Right lobe of liver (tissue), 6 donors: ENCODE data around the gene WDPCP. TPM values are rescaled to one million over a fixed set of nuclear protein-coding genes. Genes with fewer than 3 reads are reported as not detected.

Experiments used
- ATAC-seq, 4 donors: fragments of 200-7000 bp; cut with Tn5 transposase; one replicate each; pipeline ENCODE4 v1.9.1; 2020; ENCODE audit warnings: mild to moderate bottlenecking in 4 of 4, moderate library complexity in 4 of 4
- DNase-seq, 3 donors: peaks; one replicate each; pipeline ENCODE4 v3.0.0-alpha.2; 2020
- H3K27ac ChIP-seq, 3 donors: fragments of 200-600 bp; one replicate each; pipeline ENCODE4 v1.8.0; 2022
- H3K27me3 ChIP-seq, 2 donors: fragments of 200-600 bp; one replicate each; pipeline ENCODE4 v1.8.0; 2022
- H3K36me3 ChIP-seq, 4 donors: fragments of 200-600 bp; sonication (generic) in 1 of 4; one replicate each; pipeline versions ENCODE4 v1.5.1 to v1.8.0; 2017 to 2022; ENCODE audit warnings: control low read depth in 1 of 4
- H3K4me1 ChIP-seq, 4 donors: fragments of 200-600 bp; sonication (generic) in 1 of 4; one replicate each; pipeline versions ENCODE4 v1.5.1 to v1.8.0; 2017 to 2022; ENCODE audit warnings: control low read depth in 1 of 4
- H3K4me3 ChIP-seq, 3 donors: fragments of 200-600 bp; one replicate each; pipeline ENCODE4 v1.8.0; 2022
- H3K9me3 ChIP-seq, 4 donors: fragments of 200-600 bp; sonication (generic) in 1 of 4; one replicate each; pipeline versions ENCODE4 v1.5.1 to v1.8.0; 2017 to 2022; ENCODE audit warnings: control low read depth in 1 of 4
- POLR2A ChIP-seq: fragments of 450-650 bp; IDR thresholded peaks from one replicate; pipeline ENCODE4 v1.6.1; 2017; ENCODE audit warnings: antibody characterized with exemption, mild to moderate bottlenecking
- WGBS: methylation state at CpG from one replicate; pipeline ENCODE4 v1.1.6; 2018; ENCODE audit warnings: low coverage, low lambda C conversion rate; ENCODE audit not compliant: insufficient coverage; ENCODE audit errors: missing lambda C conversion rate; 5-methylcytosine and 5-hydroxymethylcytosine counted together
- intact Hi-C, 2 donors: fragments of 100-400 bp; cut with DNase I; formaldehyde crosslinking; loops; one replicate each; pipeline versions ENCODE4 v1.11.2 to v1.14.1; 2022
- total RNA-seq, 6 experiments: library from RNA; depleted of rRNA in 2 of 6; stranded (reverse); fragments of >200 nt in 2 of 6; fragmentation: NEBNext Ultra II Directional in 3 of 6; extraction: Animal tissue kit (Norgen Biotek cat#: 25700) in 3 of 6; gene quantifications; one replicate each; pipeline versions ENCODE4 v1.1.0 to v1.2.4, GENCODE V29; 2016 to 2023
- TF ChIP-seq, protein P1 (sequence below), 4 donors: fragments of 200-600 bp in 3 of 4; fragments of 450-650 bp in 1 of 4; IDR thresholded peaks; one replicate each; pipeline versions ENCODE4 v1.5.1 to v1.8.0; 2016 to 2022; ENCODE audit warnings: antibody characterized with exemption in 4 of 4, mild to moderate bottlenecking in 2 of 4
- donor health status: DM: no; HTN: yes; CAD: no.
- donor health status: DM: no; HTN: no; CAD: no.
- donor health status: DM: no; HTN: no; CAD: no.
- donor health status: DM: no; HTN: yes; CAD: no.
- donor health status: DM: no; HTN: yes; CAD: no.

The WDPCP gene
- total RNA-seq, 6 experiments from 2014 or later = 2.7 to 4.4 (median 3.0) TPM

DNA sequence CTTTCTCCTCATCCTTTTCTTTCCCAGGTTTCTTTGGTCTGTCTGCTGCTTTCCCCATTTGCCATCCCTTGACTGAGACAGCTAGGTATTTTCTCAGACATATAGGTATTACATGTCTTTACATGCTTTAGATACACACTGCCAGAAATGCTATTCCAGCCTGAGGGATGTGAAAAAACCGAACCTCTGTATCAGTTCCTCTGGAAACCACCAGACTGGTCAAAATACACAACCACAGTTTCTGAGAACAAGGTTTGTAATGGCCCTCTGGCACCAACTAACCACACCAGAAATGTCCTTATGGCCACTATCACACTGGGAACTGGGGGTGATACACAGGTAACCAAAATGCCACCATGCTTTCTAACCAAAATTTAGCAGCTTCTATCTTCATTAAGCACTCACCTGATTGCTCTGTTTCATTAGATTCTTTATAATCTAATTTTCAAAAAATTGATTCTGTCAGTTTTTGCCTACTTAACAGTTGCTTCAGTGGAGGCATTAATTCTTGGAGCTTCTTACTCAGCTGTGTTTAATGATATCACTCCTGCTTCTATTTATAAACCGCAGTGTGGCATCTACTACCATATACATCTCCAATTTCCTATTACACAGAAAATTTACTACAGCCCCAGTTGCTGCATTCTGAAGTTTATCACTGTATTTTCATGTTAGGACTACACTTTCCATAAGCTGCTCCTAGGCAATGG is 243.5 kb downstream of the WDPCP start:
- WGBS = 68% methylated on average over 2 of the region's 2 CpGs
- DNase-seq (no peak), ATAC-seq (no peak)
- Histone ChIP-seq H3K36me3 (no peaks in the 10 kb centered on the region), H3K27ac (no peak overlapping the region), H3K4me3 (no peak overlapping the region), H3K9me3 (no peaks in the 10 kb centered on the region), H3K27me3 (no peaks in the 10 kb centered on the region), H3K4me1 (no peaks in the 10 kb centered on the region)
- intact Hi-C loops = no loop called here
- TF ChIP-seq, protein P1, sequence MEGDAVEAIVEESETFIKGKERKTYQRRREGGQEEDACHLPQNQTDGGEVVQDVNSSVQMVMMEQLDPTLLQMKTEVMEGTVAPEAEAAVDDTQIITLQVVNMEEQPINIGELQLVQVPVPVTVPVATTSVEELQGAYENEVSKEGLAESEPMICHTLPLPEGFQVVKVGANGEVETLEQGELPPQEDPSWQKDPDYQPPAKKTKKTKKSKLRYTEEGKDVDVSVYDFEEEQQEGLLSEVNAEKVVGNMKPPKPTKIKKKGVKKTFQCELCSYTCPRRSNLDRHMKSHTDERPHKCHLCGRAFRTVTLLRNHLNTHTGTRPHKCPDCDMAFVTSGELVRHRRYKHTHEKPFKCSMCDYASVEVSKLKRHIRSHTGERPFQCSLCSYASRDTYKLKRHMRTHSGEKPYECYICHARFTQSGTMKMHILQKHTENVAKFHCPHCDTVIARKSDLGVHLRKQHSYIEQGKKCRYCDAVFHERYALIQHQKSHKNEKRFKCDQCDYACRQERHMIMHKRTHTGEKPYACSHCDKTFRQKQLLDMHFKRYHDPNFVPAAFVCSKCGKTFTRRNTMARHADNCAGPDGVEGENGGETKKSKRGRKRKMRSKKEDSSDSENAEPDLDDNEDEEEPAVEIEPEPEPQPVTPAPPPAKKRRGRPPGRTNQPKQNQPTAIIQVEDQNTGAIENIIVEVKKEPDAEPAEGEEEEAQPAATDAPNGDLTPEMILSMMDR (IDR thresholded peaks at IDR 0.05) = no peak
- no peak for TF ChIP-seq POLR2A

DNA sequence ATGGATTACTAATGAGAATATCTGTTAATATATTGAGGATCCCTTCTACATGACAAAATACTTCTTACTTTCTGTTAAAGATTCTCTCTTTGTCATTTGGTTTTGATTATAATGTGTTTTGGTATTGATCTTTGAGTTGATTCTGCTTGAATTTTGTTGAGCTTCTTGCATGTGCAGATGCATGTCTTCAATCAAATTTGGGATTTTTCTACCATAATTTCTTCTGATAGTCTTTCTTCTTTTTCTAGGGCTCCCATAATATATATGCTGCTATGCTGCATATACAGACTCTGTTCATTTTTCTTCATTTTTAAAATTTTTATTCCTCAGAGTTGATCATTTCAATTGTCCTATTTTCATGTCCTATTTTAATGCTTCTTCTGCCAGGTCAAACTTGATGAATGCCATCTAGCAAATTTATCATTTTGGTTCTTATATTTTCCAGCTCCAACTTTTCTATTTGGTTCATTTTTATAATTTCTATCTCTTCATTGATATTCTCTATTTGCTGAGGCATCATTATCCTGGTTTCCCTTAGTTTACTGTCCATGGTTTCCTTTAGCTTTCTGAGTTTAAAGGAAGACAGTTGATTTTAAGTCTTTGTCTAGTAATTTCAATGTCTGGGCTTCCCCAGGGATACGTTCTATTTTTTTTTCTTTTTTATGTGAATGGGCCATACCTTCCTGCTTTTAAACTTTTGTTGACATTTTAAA is 244.7 kb downstream of the WDPCP start:
- WGBS = 40% methylated on average over 1 of the region's 1 CpG

DNA sequence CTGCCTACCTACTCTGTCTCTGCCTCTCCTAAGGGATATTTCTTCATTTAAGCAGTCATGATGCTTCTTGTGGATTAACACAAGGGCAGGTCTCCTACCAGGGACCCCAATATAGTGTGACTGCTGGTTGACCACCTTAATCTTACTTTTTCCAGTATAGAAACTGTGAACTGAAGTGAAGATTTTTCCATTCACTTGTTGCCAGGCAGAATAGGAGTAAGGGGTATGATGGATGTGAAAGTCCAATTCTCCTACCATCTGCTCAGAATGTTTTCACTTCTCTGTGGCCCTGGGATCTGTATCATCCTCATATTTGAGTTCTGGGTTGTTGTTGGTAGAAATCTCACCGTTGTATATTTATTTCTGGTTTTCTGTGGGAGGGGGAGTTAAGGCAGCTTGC is 247.8 kb downstream of the WDPCP start:
- no peaks in the 10 kb centered on the region for H3K4me1 ChIP-seq
- H3K4me3 ChIP-seq = no peak overlapping the region
- no peaks in the 10 kb centered on the region for H3K36me3 ChIP-seq
- H3K27ac ChIP-seq = no peak overlapping the region
- ATAC-seq (no peak), DNase-seq (no peak)
- no peaks in the 10 kb centered on the region for H3K9me3 ChIP-seq
- intact Hi-C loops = no loop called here
- TF ChIP-seq, protein P1 (IDR thresholded peaks at IDR 0.05) = no peak
- no peak for TF ChIP-seq POLR2A
- no peaks in the 10 kb centered on the region for H3K27me3 ChIP-seq
- WGBS = 56% methylated on average over 1 of the region's 1 CpG

More for the DNA sequence above, 244.7 kb downstream of the WDPCP start:
- intact Hi-C loops = no loop called here
- ATAC-seq (no peak), DNase-seq (no peak)
- H3K27me3 ChIP-seq = no peaks in the 10 kb centered on the region
- H3K4me3 ChIP-seq = no peak overlapping the region
- no peak overlapping the region for H3K27ac ChIP-seq
- no peaks in the 10 kb centered on the region for H3K9me3 ChIP-seq
- no peaks in the 10 kb centered on the region for H3K36me3 ChIP-seq
- TF ChIP-seq POLR2A = no peak
- TF ChIP-seq, protein P1 (IDR thresholded peaks at IDR 0.05) = no peak
- H3K4me1 ChIP-seq = no peaks in the 10 kb centered on the region

DNA sequence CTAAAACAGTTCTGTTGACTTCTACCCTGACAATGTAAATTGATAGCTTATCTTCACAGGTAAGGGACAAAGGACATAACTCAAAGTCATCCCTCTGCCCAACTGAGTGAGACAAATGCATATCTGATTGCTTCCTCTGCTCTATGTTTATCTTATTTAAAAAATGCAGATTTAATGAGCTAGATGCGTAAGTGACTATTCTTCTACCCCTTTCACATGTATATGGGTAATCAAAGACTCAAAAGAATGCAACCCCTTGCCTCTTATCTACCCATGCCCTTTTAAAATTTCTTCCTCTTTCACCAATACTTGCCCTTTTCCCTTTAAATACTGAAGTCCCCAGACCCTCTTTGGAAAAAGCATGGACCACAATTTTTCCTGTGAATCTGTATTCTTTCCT is 253.4 kb downstream of the WDPCP start:
- Histone ChIP-seq H3K36me3 (no peaks in the 10 kb centered on the region), H3K27me3 (no peaks in the 10 kb centered on the region), H3K9me3 (no peaks in the 10 kb centered on the region), H3K4me3 (no peak overlapping the region), H3K27ac (no peak overlapping the region), H3K4me1 (no peaks in the 10 kb centered on the region)
- no peak for TF ChIP-seq POLR2A
- TF ChIP-seq, protein P1 (IDR thresholded peaks at IDR 0.05) = no peak
- intact Hi-C loops = no loop called here
- DNase-seq (no peak), ATAC-seq (no peak)
- whole genome bisulfite sequencing = 100% methylated on average over 1 of the region's 1 CpG
